A673 (cell line): ENCODE measurements around the gene CARD16. TPM values are rescaled to one million over a fixed set of nuclear protein-coding genes. Genes with fewer than 3 reads are reported as not detected.
"Not testable (repeated sequence)": the region's sequence is repeated elsewhere in the genome, so short reads cannot be mapped to it uniquely, and the experiment has no call there.

Experiments
- BruUV-seq: library from RNA; stranded (reverse); fragments of 400-500 nt; replicated peaks from 2 replicates; lab custom pipeline; 2021; lab: Mats Ljungman, UMichigan
- CTCF ChIA-PET: fragments of 300-600 bp; sonication (Branson Sonifier 250); formaldehyde crosslinking; loops from one replicate; lab custom pipeline; 2022; ENCODE audit warnings: antibody characterized with exemption; lab: Charles Lee
- POLR2A ChIA-PET: fragments of 300-600 bp; sonication (Branson Sonifier 250); formaldehyde crosslinking; loops from one replicate; lab custom pipeline; 2022; ENCODE audit warnings: antibody characterized with exemption; ENCODE audit not compliant: low non-redundant PET; lab: Charles Lee
- DNase-seq: peaks from one replicate; pipeline ENCODE4 v3.0.0-alpha.2; 2015; ENCODE audit warnings: low spot score
- H3K27ac ChIP-seq: fragments of 200-600 bp; sonication (generic); 2 replicates; pipeline ENCODE4 v1.5.1; 2016; ENCODE audit warnings: mixed run types, low read depth, mild to moderate bottlenecking, mixed read lengths, antibody characterized with exemption, low read length; ENCODE audit not compliant: poor library complexity, severe bottlenecking
- H3K27me3 ChIP-seq: fragments of 200-600 bp; sonication (generic); replicated peaks from 2 replicates; pipeline ENCODE4 v1.6.1; 2017; ENCODE audit warnings: mixed run types, low read depth, mild to moderate bottlenecking, mixed read lengths, antibody characterized with exemption, low read length; ENCODE audit not compliant: insufficient read depth, poor library complexity
- H3K36me3 ChIP-seq: fragments of 200-600 bp; sonication (generic); 2 replicates; pipeline ENCODE4 v1.6.1; 2016; ENCODE audit warnings: mixed run types, mild to moderate bottlenecking, mixed read lengths, antibody characterized with exemption, low read length; ENCODE audit not compliant: insufficient read depth, poor library complexity, severe bottlenecking
- H3K4me1 ChIP-seq: fragments of 200-600 bp; sonication (generic); 2 replicates; pipeline ENCODE4 v1.6.1; 2017; ENCODE audit warnings: mixed run types, mild to moderate bottlenecking, mixed read lengths, antibody characterized with exemption, low read length; ENCODE audit not compliant: insufficient read depth, poor library complexity, severe bottlenecking
- H3K4me3 ChIP-seq: fragments of 200-600 bp; sonication (generic); 2 replicates; pipeline ENCODE4 v1.5.1; 2016; ENCODE audit warnings: low read depth, mixed run types, mild to moderate bottlenecking, mixed read lengths, low read length; ENCODE audit not compliant: poor library complexity, severe bottlenecking
- H3K9me3 ChIP-seq: fragments of 200-600 bp; sonication (generic); 2 replicates; pipeline ENCODE4 v1.6.1; 2016; ENCODE audit warnings: mixed run types, low read depth, mild to moderate bottlenecking, mixed read lengths, antibody characterized with exemption, low read length; ENCODE audit not compliant: poor library complexity, severe bottlenecking
- EZH2 ChIP-seq: fragments of 200-600 bp; sonication (generic); IDR thresholded peaks from 2 replicates; pipeline ENCODE4 v1.6.1; 2017; ENCODE audit warnings: borderline replicate concordance, low read depth, mild to moderate bottlenecking, mixed read lengths, antibody characterized with exemption, low read length; ENCODE audit not compliant: poor library complexity, severe bottlenecking
- intact Hi-C: fragments of 100-400 bp; cut with micrococcal nuclease; formaldehyde crosslinking; loops from one replicate; pipeline ENCODE4 v1.10.0; 2022; ENCODE audit not compliant: unreplicated experiment
- total RNA-seq: library from RNA; stranded (reverse); gene quantifications from 2 replicates; pipeline ENCODE4 v1.2.3, GENCODE V29; 2021
- TF ChIP-seq, protein P1 (sequence below): fragments of 300-800, 200-600 bp; sonication (generic); conservative IDR thresholded peaks from 2 replicates; pipeline ENCODE4 v1.5.1; 2017; ENCODE audit warnings: low read depth, mild to moderate bottlenecking, antibody characterized with exemption, low read length, moderate library complexity, mixed read lengths

Gene CARD16
- total RNA-seq, 1 experiment from 2014 or later, result 8.0 TPM

- intact Hi-C loops, result no loop called here
- Histone ChIP-seq H3K9me3 (no peaks in the 10 kb centered on the region), H3K27ac (no peak overlapping the region), H3K4me1 (peaks cover 5% of the 10 kb centered on the region), H3K27me3 (no peaks in the 10 kb centered on the region), H3K36me3 (no peaks in the 10 kb centered on the region), H3K4me3 (no peak overlapping the region)
- TF ChIP-seq, protein P1, sequence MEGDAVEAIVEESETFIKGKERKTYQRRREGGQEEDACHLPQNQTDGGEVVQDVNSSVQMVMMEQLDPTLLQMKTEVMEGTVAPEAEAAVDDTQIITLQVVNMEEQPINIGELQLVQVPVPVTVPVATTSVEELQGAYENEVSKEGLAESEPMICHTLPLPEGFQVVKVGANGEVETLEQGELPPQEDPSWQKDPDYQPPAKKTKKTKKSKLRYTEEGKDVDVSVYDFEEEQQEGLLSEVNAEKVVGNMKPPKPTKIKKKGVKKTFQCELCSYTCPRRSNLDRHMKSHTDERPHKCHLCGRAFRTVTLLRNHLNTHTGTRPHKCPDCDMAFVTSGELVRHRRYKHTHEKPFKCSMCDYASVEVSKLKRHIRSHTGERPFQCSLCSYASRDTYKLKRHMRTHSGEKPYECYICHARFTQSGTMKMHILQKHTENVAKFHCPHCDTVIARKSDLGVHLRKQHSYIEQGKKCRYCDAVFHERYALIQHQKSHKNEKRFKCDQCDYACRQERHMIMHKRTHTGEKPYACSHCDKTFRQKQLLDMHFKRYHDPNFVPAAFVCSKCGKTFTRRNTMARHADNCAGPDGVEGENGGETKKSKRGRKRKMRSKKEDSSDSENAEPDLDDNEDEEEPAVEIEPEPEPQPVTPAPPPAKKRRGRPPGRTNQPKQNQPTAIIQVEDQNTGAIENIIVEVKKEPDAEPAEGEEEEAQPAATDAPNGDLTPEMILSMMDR, result no peak
- no peak for TF ChIP-seq EZH2
- POLR2A ChIA-PET, result no interaction called here
- no TSS peak for BruUV-seq
- DNase-seq, result no peak
- CTCF ChIA-PET, result no interaction called here
These were observed 25.2 kb upstream of the CARD16 start for GRCh38 chr11:105070306-105070705.

GRCh38 chr11:105069749-105070148, 24.6 kb upstream of the CARD16 start:
- H3K9me3 ChIP-seq, BruUV-seq, POLR2A ChIA-PET, CTCF ChIA-PET, intact Hi-C loops, DNase-seq, H3K27ac ChIP-seq, H3K36me3 ChIP-seq, H3K4me1 ChIP-seq, H3K27me3 ChIP-seq, H3K4me3 ChIP-seq: not testable (repeated sequence)

GRCh38 chr11:105063245-105063941, 18.3 kb upstream of the CARD16 start:
- H3K9me3 ChIP-seq, CTCF ChIA-PET, H3K27me3 ChIP-seq, H3K4me1 ChIP-seq, intact Hi-C loops, H3K36me3 ChIP-seq, H3K4me3 ChIP-seq, POLR2A ChIA-PET, BruUV-seq, DNase-seq, H3K27ac ChIP-seq: not testable (repeated sequence)

- Histone ChIP-seq H3K36me3 (no peaks in the 10 kb centered on the region), H3K27me3 (no peaks in the 10 kb centered on the region), H3K9me3 (no peaks in the 10 kb centered on the region), H3K4me3 (no peak overlapping the region), H3K27ac (no peak overlapping the region), H3K4me1 (no peaks in the 10 kb centered on the region)
- POLR2A ChIA-PET, result no interaction called here
- TF ChIP-seq, protein P1, result no peak
- TF ChIP-seq EZH2, result no peak
- CTCF ChIA-PET, result no interaction called here
- intact Hi-C loops, result no loop called here
- DNase-seq, result no peak
- no TSS peak for BruUV-seq
These were observed 12.3 kb upstream of the CARD16 start for GRCh38 chr11:105057432-105057831.
